Spleen (tissue), 11 donors: ENCODE measurements around the gene SMIM45.
A peak's percentile ranks its signal among the peaks of the same experiment; 100 is the strongest.

Experiments used
- DNase-seq: peaks from one replicate; pipeline ENCODE4 v3.0.0-alpha.2; 2020
- H3K27ac ChIP-seq, 8 donors: fragments of 200-600 bp; sonication (generic) in 7 of 8; 1 replicate in 4 of 8; 2 replicates in 4 of 8; pipeline versions ENCODE4 v1.5.0 to v1.8.0; 2016 to 2021; ENCODE audit warnings: inconsistent platforms in 4 of 8, mild to moderate bottlenecking in 4 of 8, moderate library complexity in 1 of 8
- H3K27me3 ChIP-seq, 7 donors: fragments of 200-600 bp; sonication (generic) in 6 of 7; replicated peaks in 1 of 7; 1 replicate in 4 of 7; 2 replicates in 3 of 7; pipeline versions ENCODE4 v1.5.0 to v1.8.0; 2016 to 2021; ENCODE audit warnings: inconsistent platforms in 3 of 7, mild to moderate bottlenecking in 1 of 7
- H3K36me3 ChIP-seq, 6 donors: fragments of 200-600 bp; sonication (generic) in 5 of 6; 1 replicate in 4 of 6; 2 replicates in 2 of 6; pipeline versions ENCODE4 v1.5.0 to v1.8.0; 2016 to 2021; ENCODE audit warnings: inconsistent platforms in 2 of 6
- H3K4me1 ChIP-seq, 6 donors: fragments of 200-600 bp; sonication (generic) in 5 of 6; 1 replicate in 3 of 6; 2 replicates in 3 of 6; pipeline versions ENCODE4 v1.5.0 to v1.8.0; 2016 to 2021; ENCODE audit warnings: inconsistent platforms in 3 of 6
- H3K4me3 ChIP-seq, 8 donors: fragments of 200-600 bp; sonication (generic) in 7 of 8; 1 replicate in 4 of 8; 2 replicates in 4 of 8; pipeline versions ENCODE4 v1.5.0 to v1.8.0; 2016 to 2021; ENCODE audit warnings: inconsistent platforms in 4 of 8, mild to moderate bottlenecking in 4 of 8, moderate library complexity in 2 of 8
- H3K9me3 ChIP-seq, 8 donors: fragments of 200-600 bp; sonication (generic) in 7 of 8; 1 replicate in 4 of 8; 2 replicates in 4 of 8; pipeline versions ENCODE4 v1.5.0 to v1.8.0; 2016 to 2021; ENCODE audit warnings: inconsistent platforms in 4 of 8
- POLR2A ChIP-seq, 3 donors: fragments of 450-650 bp; IDR thresholded peaks; one replicate each; pipeline ENCODE4 v1.5.1; 2017; ENCODE audit warnings: antibody characterized with exemption in 3 of 3, mild to moderate bottlenecking in 1 of 3
- POLR2AphosphoS5 ChIP-seq, 3 donors: sonication (generic); formaldehyde crosslinking; IDR thresholded peaks; one replicate each; pipeline ENCODE4 v1.5.1; 2017; ENCODE audit warnings: antibody characterized with exemption in 3 of 3
- WGBS, 5 donors: extraction: QIAGEN DNeasy Blood & Tissue Kit in 3 of 5; methylation state at CpG; one replicate each; pipeline versions ENCODE4 v1.1.5 to v1.1.7; 2013 to 2018; 5-methylcytosine and 5-hydroxymethylcytosine counted together
- intact Hi-C: fragments of 100-400 bp; cut with DNase I; formaldehyde crosslinking; loops from one replicate; pipeline ENCODE4 v1.15.0; 2023; ENCODE audit warnings: low total_unique reads
- TF ChIP-seq, protein P1 (sequence below), 11 experiments: fragments of 200-600 bp in 7 of 11; fragments of 450-650 bp in 4 of 11; sonication (generic) in 4 of 11; IDR thresholded peaks in 8 of 11; conservative IDR thresholded peaks in 3 of 11; 1 replicate in 7 of 11; 2 replicates in 4 of 11; pipeline versions ENCODE4 v1.4.0 to v1.8.0; 2016 to 2021; ENCODE audit warnings: antibody characterized with exemption in 11 of 11, inconsistent platforms in 4 of 11, mild to moderate bottlenecking in 1 of 11
- donor health status: healthy with polysubstance abuse.
- donor health status: DM: no; HTN: no; CAD: no; lungs with moderate emphysema.
- donor health status: DM: no; HTN: no; CAD: no.
- donor health status: Bipolar disorder and iron deficiency.
- donor health status: healthy.
- donor health status: DM: no; HTN: no; CAD: no.
- donor health status: DM: yes; HTN: yes; CAD: no.

SMIM45 gene

GRCh38 chr22:41995211-41995610 is 43.3 kb downstream of the SMIM45 start:
- Histone ChIP-seq H3K27me3 (peaks cover 0 to 8% (median 0%) of the 10 kb centered on the region in 7 donors), H3K36me3 (no peaks in the 10 kb centered on the region), H3K4me1 (peaks cover 4 to 19% (median 10%) of the 10 kb centered on the region in 6 donors), H3K9me3 (no peaks in the 10 kb centered on the region), H3K27ac (no peak overlapping the region), H3K4me3 (no peak overlapping the region)
- intact Hi-C loops = no loop called here
- WGBS, 5 donors = 57 to 73% (median 65%) methylated on average over 3 of the region's 3 CpGs
- no peak for DNase-seq
- TF ChIP-seq, protein P1, sequence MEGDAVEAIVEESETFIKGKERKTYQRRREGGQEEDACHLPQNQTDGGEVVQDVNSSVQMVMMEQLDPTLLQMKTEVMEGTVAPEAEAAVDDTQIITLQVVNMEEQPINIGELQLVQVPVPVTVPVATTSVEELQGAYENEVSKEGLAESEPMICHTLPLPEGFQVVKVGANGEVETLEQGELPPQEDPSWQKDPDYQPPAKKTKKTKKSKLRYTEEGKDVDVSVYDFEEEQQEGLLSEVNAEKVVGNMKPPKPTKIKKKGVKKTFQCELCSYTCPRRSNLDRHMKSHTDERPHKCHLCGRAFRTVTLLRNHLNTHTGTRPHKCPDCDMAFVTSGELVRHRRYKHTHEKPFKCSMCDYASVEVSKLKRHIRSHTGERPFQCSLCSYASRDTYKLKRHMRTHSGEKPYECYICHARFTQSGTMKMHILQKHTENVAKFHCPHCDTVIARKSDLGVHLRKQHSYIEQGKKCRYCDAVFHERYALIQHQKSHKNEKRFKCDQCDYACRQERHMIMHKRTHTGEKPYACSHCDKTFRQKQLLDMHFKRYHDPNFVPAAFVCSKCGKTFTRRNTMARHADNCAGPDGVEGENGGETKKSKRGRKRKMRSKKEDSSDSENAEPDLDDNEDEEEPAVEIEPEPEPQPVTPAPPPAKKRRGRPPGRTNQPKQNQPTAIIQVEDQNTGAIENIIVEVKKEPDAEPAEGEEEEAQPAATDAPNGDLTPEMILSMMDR (IDR thresholded peaks at IDR 0.05 in 8 of 11, conservative IDR thresholded peaks at IDR 0.05 in 3 of 11) = no peak
- TF ChIP-seq POLR2A (IDR thresholded peaks at IDR 0.05) (no peak), POLR2AphosphoS5 (IDR thresholded peaks at IDR 0.05) (no peak)

- intact Hi-C loops = no loop called here
- Histone ChIP-seq H3K27me3 (peaks cover 0 to 8% (median 0%) of the 10 kb centered on the region in 7 donors), H3K4me3 (no peak overlapping the region), H3K27ac (no peak overlapping the region), H3K9me3 (peaks cover 0 to 5% (median 0%) of the 10 kb centered on the region in 8 donors), H3K36me3 (peaks cover 0 to 8% (median 0%) of the 10 kb centered on the region in 6 donors), H3K4me1 (peaks cover 4 to 19% (median 10%) of the 10 kb centered on the region in 6 donors)
- no peak for TF ChIP-seq POLR2A (IDR thresholded peaks at IDR 0.05)
- TF ChIP-seq, protein P1 (IDR thresholded peaks at IDR 0.05 in 8 of 11, conservative IDR thresholded peaks at IDR 0.05 in 3 of 11) = no peak
- DNase-seq = no peak
- 76 to 96% (median 90%) methylated on average over 3 to 5 of the region's 5 CpGs for WGBS, 5 donors
These were observed 44.9 kb downstream of the SMIM45 start for GRCh38 chr22:41996826-41997225.

DNA sequence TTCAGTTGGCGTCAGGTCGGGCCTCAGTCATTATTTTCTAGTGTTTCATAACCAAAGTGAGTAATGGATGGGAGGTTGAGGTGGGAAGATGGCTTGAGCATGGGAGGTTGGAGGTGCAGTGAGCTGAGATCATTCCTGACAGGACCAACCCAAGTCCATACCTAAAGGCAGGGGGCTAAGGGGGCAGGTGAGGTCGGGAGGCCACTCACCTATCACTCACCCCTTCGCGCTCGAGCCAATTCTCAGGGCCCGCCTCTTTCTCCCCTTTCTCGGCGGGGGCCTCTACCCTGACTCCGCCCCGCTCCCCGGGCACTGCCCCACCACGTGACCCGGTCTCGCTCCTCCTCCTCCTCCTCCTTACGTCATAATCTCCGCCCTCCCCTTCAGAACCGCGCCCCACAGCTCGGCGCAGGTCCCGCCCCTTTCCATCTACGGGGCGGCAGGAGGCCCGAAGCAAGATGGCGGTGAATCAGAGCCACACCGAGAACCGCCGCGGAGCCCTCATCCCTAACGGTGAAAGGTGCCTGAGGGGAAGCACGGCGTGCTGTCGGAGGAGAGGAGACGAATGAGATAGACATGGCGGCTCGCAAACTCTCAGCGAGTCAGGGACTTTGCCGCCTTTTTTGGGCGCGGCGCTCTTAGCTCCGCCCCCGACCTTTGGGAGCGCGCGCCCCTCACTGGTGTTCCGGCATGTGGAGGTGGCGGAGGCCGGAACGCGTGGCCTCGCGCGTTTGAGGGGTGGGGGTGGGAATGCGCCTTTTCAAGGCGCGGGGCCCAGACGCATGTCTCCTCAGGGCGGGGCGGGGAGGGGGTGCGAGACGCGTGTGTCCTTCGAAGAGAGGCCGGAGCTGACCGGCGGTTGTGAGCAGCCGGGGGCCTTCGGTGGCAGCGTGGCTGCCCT is 46.7 kb downstream of the SMIM45 start, which contains the start of gene WBP2NL:
Gene WBP2NL, plus strand, starts transcription at position 428 of the 901 bp plus-strand sequence. Its CDS starts 31 bp downstream, at position 459.
- peaks cover 4 to 19% (median 10%) of the 10 kb centered on the region in 6 donors for H3K4me1 ChIP-seq
- peak; percentile 92 to 93 (median 93) for TF ChIP-seq POLR2AphosphoS5 (IDR thresholded peaks at IDR 0.05)
- TF ChIP-seq, protein P1 (IDR thresholded peaks at IDR 0.05 in 8 of 11, conservative IDR thresholded peaks at IDR 0.05 in 3 of 11) = no peak
- TF ChIP-seq POLR2A (IDR thresholded peaks at IDR 0.05) = peak in 2 of 3 donors; percentile 20 to 43
- H3K36me3 ChIP-seq = peaks cover 0 to 9% (median 0%) of the 10 kb centered on the region in 6 donors
- peaks cover 0 to 21% (median 0%) of the 10 kb centered on the region in 8 donors for H3K9me3 ChIP-seq
- DNase-seq = peak; percentile 96
- 29 to 40% (median 32%) methylated on average over 54 to 71 of the region's 71 CpGs for WGBS, 5 donors
- peaks cover 0 to 8% (median 0%) of the 10 kb centered on the region in 7 donors for H3K27me3 ChIP-seq
- H3K4me3 ChIP-seq = peak within 1 kb of the TSS; percentile 30 to 83 (median 53)
- peak within 1 kb of the TSS in 7 of 8 donors; percentile 20 to 80 (median 61) for H3K27ac ChIP-seq
- intact Hi-C loops = no loop called here

DNA sequence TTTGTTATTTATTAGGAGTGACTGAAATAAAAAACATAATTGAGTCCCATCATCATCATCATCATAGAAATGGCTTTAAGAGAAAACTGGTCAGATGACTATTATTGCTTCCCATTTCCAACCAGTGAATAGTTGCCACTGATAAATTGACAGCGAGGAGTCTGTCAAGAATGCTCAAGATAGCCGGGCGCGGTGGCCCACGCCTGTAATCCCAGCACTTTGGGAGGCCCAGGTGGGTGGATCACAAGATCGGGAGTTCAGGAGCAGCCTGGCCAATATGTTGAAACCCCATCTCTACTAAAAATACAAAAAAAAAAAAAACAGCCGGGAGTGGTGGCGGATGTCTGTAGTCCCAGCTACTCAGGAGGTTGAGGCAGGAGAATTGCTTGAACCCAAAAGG is 48.5 kb downstream of the SMIM45 start:
- peaks cover 4 to 19% (median 10%) of the 10 kb centered on the region in 6 donors for H3K4me1 ChIP-seq
- H3K36me3 ChIP-seq = peaks cover 0 to 9% (median 0%) of the 10 kb centered on the region in 6 donors

More for the DNA sequence above, 48.5 kb downstream of the SMIM45 start:
- Histone ChIP-seq H3K27ac (no peak overlapping the region), H3K27me3 (peaks cover 0 to 8% (median 0%) of the 10 kb centered on the region in 7 donors), H3K4me3 (no peak overlapping the region), H3K9me3 (peaks cover 0 to 38% (median 11%) of the 10 kb centered on the region in 8 donors)
- TF ChIP-seq POLR2A (IDR thresholded peaks at IDR 0.05) (no peak), POLR2AphosphoS5 (IDR thresholded peaks at IDR 0.05) (no peak)
- TF ChIP-seq, protein P1 (IDR thresholded peaks at IDR 0.05 in 8 of 11, conservative IDR thresholded peaks at IDR 0.05 in 3 of 11) = no peak
- WGBS, 5 donors = 93 to 99% (median 97%) methylated on average over 8 of the region's 8 CpGs
- no peak for DNase-seq
- intact Hi-C loops = no loop called here
